ENCODE results near the gene WNT16.

The WNT16 gene

DNA sequence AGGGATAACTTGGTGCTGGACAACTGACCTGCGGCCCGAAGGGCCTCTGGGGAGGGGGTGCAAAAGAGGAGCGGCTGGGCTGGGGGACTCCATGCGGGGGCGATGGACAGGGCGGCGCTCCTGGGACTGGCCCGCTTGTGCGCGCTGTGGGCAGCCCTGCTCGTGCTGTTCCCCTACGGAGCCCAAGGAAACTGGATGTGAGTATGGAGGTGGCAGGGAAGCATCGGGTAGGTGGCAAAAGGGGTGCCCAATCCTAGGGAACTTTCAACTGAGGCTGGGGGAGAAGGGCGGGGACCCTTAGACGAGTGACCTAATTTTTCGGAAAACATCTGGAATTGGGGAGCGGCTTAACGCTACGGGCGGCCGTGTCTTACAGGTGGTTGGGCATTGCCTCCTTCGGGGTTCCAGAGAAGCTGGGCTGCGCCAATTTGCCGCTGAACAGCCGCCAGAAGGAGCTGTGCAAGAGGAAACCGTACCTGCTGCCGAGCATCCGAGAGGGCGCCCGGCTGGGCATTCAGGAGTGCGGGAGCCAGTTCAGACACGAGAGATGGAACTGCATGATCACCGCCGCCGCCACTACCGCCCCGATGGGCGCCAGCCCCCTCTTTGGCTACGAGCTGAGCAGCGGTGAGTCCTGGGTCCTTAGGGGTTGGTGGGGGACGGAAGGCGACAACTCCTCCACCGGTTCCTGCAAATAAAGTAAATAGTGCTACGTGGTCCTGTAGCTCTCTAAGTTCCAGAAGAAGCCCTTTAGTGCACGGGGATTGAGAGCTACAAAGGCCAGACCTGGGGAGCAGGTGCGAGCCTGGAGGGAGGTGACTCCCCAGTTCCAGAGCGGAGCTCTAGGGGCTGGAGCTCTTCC lies 622 bp downstream of the WNT16 start:
- TF ChIP-seq, protein P1, sequence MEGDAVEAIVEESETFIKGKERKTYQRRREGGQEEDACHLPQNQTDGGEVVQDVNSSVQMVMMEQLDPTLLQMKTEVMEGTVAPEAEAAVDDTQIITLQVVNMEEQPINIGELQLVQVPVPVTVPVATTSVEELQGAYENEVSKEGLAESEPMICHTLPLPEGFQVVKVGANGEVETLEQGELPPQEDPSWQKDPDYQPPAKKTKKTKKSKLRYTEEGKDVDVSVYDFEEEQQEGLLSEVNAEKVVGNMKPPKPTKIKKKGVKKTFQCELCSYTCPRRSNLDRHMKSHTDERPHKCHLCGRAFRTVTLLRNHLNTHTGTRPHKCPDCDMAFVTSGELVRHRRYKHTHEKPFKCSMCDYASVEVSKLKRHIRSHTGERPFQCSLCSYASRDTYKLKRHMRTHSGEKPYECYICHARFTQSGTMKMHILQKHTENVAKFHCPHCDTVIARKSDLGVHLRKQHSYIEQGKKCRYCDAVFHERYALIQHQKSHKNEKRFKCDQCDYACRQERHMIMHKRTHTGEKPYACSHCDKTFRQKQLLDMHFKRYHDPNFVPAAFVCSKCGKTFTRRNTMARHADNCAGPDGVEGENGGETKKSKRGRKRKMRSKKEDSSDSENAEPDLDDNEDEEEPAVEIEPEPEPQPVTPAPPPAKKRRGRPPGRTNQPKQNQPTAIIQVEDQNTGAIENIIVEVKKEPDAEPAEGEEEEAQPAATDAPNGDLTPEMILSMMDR (conservative IDR thresholded peaks at IDR 0.05; ENCODE audit: low read depth, low read length): peak; percentile 38
- peak overlapping the region; percentile 56 for H3K4me3 ChIP-seq (ENCODE audit: low read length)
- DNase-seq (ENCODE audit: low read depth): no peak

- no peak for DNase-seq (ENCODE audit: low read depth)
- TF ChIP-seq, protein P1 (conservative IDR thresholded peaks at IDR 0.05; ENCODE audit: low read depth, low read length): peak; percentile 2
- peak overlapping the region; percentile 56 for H3K4me3 ChIP-seq (ENCODE audit: low read length)
These were observed 1.4 kb downstream of the WNT16 start for GRCh38 chr7:121330053-121330833.

- H3K4me3 ChIP-seq (ENCODE audit: low read length): no peak overlapping the region
- DNase-seq (ENCODE audit: low read depth): no peak
- TF ChIP-seq, protein P1 (conservative IDR thresholded peaks at IDR 0.05; ENCODE audit: low read depth, low read length): no peak
These were observed 2.2 kb downstream of the WNT16 start for GRCh38 chr7:121331048-121331447.

DNA sequence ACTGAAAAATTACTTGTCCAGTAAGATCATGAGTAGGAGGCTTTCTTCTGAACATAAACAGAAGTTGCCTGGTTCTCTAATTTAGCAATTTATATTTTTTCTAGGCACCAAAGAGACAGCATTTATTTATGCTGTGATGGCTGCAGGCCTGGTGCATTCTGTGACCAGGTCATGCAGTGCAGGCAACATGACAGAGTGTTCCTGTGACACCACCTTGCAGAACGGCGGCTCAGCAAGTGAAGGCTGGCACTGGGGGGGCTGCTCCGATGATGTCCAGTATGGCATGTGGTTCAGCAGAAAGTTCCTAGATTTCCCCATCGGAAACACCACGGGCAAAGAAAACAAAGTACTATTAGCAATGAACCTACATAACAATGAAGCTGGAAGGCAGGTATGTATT lies 2.8 kb downstream of the WNT16 start:
- H3K4me3 ChIP-seq (ENCODE audit: low read length): no peak overlapping the region
- TF ChIP-seq, protein P1 (conservative IDR thresholded peaks at IDR 0.05; ENCODE audit: low read depth, low read length): no peak
- no peak for DNase-seq (ENCODE audit: low read depth)

GRCh38 chr7:121334376-121334775 lies 5.6 kb downstream of the WNT16 start:
- DNase-seq (ENCODE audit: low read depth): no peak
- no peak overlapping the region for H3K4me3 ChIP-seq (ENCODE audit: low read length)
- TF ChIP-seq, protein P1 (conservative IDR thresholded peaks at IDR 0.05; ENCODE audit: low read depth, low read length): no peak

DNA sequence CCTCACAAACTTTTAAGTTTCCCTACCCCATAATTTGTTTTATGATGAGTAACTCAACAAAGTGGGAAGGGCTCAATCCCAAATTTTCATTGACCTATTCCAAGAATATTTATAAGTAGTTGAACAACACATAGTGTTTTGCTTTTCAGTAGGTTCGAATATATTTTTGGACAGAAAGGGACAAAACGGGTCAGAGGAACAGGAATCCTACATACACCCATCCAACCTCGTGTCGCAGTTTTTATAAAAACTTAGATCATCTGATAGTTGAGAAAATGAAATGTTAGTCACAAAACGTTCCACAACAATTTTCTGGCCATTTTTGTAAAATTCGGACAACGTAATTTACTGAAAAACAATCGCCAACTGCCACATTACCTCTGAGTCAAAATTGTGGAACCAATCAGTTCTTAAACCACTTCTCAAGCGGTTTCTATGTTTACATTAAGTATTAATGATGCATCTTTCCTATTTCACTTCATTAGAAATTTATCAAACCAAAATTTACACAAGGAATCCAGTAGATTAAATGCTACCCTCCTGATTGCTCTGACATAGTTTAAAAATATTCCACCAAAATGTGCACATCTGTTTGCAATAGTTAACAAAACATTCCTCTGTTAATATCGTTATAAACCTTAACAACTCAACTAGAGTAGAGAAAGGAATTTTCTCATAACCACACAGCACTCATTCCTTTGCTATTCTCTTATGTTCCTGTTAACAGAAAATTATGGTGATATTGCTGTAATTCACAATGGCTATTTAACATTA lies 6.3 kb downstream of the WNT16 start:
- H3K4me3 ChIP-seq (ENCODE audit: low read length): no peak overlapping the region
- TF ChIP-seq, protein P1 (conservative IDR thresholded peaks at IDR 0.05; ENCODE audit: low read depth, low read length): no peak
- no peak for DNase-seq (ENCODE audit: low read depth)

Data from retinal pigment epithelial cell (primary cell).